HG03135 (cell line): ENCODE data around the gene SPP2.

Experiments used
- ATAC-seq: cut with Tn5 transposase; IDR thresholded peaks from one replicate; pipeline ENCODE4 v1.9.1; 2021; ENCODE audit warnings: mild to moderate bottlenecking, moderate library complexity; ENCODE audit not compliant: unreplicated experiment

The SPP2 gene

GRCh38 chr2:234091432-234091879 is 41.0 kb downstream of the SPP2 start:
- no peak for ATAC-seq

GRCh38 chr2:234091883-234092282 is 41.4 kb downstream of the SPP2 start:
- no peak for ATAC-seq

- ATAC-seq, result no peak
Observed at GRCh38 chr2:234092344-234092743, 41.8 kb downstream of the SPP2 start.

- no peak for ATAC-seq
Observed at GRCh38 chr2:234095301-234095700, 44.8 kb downstream of the SPP2 start.

DNA sequence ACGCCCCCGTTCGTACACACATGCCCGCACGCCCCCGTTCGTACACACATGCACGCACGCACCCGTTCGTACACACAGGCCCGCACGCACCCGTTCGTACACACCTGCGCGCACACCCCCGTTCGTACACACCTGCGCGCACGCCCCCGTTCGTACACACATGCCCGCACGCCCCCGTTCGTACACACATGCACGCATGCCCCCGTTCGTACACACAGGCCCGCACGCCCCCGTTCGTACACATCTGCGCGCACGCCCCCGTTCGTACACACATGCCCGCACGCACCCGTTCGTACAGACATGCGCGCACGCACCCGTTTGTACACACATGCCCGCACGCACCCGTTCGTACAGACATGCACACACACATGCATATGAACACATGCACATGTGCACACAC is 45.7 kb downstream of the SPP2 start:
- no peak for ATAC-seq

GRCh38 chr2:234098681-234099080 is 48.2 kb downstream of the SPP2 start:
- ATAC-seq, result no peak

DNA sequence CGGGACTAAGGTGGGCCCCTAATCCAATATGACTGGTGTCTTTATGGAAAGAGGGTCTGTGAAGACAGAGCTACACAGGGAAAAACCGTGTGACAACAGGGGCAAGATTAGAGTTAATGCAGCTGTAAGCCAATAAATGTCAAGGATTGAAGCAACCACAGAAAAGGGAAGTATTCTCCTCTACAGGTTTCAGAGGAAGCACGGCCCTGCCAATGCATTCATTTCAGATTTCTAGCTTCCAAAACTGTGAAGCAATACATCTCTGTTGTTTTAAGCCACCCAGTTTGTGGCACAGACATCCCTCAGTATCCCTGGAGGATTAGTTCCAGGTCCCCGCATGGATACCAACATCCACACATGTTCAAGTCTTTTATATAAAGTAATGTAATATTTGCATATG is 48.8 kb downstream of the SPP2 start:
- no peak for ATAC-seq

DNA sequence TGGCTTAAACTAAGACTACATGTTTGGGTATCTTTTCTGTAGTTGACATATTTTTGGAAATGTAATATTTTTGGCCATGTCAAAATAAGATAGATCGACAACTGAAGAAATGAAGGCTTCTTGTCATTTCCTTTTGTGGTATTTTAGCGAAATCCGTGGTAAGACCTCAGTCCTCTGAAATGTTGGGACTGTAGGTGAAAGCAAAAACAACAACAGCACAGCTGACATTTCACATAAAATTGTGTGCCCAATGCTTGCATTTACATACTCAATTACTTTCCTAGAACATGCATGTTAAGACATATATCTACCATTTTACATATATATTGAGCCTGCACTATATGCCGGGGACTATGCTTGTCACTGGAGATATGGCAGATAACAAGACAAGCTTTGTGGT is 50.2 kb downstream of the SPP2 start:
- ATAC-seq, result no peak

DNA sequence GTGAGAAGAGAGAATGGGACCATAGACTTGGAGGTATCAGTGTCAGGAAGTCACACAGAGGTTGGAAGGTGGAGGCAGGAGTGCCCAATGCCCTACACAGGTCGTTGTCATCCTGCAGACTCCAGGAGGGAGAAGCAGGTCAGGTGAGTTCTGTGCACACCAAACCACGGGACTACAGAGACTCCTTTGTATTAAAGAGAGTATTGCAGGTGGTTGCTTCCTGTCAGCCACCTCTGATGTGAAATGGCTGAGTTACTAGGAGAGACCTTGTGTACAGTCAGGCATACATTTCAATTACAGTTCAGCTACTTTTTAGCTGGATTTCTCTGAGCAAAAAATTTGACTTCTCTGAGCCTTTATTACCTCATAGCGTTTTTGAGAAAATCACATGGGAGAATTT is 51.6 kb downstream of the SPP2 start:
- no peak for ATAC-seq

- no peak for ATAC-seq
Observed at GRCh38 chr2:234107861-234108260, 57.4 kb downstream of the SPP2 start.

- no peak for ATAC-seq
Observed at GRCh38 chr2:234109321-234109720, 58.8 kb downstream of the SPP2 start.

GRCh38 chr2:234110219-234110618 is 59.7 kb downstream of the SPP2 start:
- ATAC-seq, result no peak

DNA sequence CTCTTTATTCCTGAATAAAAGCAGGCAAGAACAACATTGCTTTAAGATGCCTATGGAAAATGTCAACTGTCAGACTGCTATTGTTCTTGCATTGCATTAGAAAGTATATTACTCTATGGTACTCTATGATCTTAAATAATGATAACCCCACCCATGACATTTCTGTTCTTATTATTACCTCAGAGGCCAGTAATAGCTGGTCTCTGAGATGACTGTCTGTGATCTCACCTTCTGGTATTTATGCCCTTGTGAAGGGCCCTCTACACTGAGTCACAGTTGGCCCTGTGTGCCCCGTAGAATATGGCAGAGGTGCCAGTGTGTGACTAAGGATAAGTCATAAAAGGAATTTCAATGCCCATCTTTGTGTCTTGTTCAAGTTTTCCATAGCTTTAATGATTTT is 61.0 kb downstream of the SPP2 start:
- no peak for ATAC-seq

DNA sequence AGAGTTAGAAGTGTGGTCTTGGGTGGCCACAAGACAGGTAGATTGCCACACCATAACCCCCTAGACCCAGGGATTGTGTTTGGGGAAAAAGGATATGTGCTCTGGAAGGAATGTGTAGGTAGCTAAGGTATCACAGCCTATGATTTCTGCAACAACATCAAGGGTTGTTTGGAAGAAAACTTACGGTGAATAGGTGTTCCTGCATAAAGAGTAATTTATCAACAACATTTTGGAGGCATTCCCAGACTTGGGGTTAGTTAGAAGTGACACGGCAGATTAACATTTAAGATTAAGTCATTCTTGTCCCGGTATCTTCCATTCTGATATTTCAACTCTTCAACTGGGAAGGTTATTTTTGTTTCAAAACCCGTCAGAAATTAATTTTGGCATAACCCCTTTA is 65.5 kb downstream of the SPP2 start:
- no peak for ATAC-seq

GRCh38 chr2:234121999-234122398 is 71.5 kb downstream of the SPP2 start:
- ATAC-seq, result no peak

GRCh38 chr2:234125451-234126145 is 75.1 kb downstream of the SPP2 start:
- ATAC-seq, result no peak

DNA sequence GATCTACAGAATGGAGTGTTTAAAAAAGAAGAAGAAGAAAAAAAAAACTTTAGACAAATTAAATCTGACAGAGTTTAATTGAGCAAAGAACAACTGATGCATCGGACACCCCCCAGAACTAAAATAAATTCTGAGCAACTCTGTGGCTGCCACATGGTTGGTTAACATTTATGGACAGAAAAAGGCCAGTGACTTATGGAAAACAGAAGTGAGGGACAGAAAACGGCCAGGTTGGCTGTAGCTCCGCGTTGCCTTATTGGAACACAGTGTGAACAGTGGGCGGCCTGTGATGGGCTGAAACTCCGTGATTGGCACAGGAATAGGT is 75.6 kb downstream of the SPP2 start:
- ATAC-seq, result no peak
